Gastroesophageal sphincter (tissue), 3 donors: ENCODE measurements around the gene COL6A1.

Experiments used
- CTCF ChIP-seq, 4 experiments: fragments of 200-600 bp in 2 of 4; fragments of 450-650 bp in 2 of 4; sonication (generic) in 1 of 4; IDR thresholded peaks; one replicate each; pipeline ENCODE4 v1.5.1; 2017 to 2019; ENCODE audit warnings: antibody characterized with exemption in 4 of 4, mild to moderate bottlenecking in 2 of 4, moderate library complexity in 2 of 4
- EP300 ChIP-seq: sonication (generic); formaldehyde crosslinking; IDR thresholded peaks from one replicate; pipeline ENCODE4 v1.6.1; 2017; ENCODE audit warnings: antibody characterized with exemption, mild to moderate bottlenecking
- POLR2A ChIP-seq, 2 donors: fragments of 450-650 bp; IDR thresholded peaks; one replicate each; pipeline ENCODE4 v1.6.1; 2017; ENCODE audit warnings: antibody characterized with exemption in 2 of 2, mild to moderate bottlenecking in 2 of 2, moderate library complexity in 1 of 2
- POLR2AphosphoS5 ChIP-seq: sonication (generic); formaldehyde crosslinking; IDR thresholded peaks from one replicate; pipeline ENCODE4 v1.6.1; 2017; ENCODE audit warnings: antibody characterized with exemption

GRCh38 chr21:46051379-46051770, 69.8 kb downstream of the COL6A1 start:
- TF ChIP-seq CTCF (IDR thresholded peaks at IDR 0.05) (no peak), POLR2AphosphoS5 (no peak), POLR2A (IDR thresholded peaks at IDR 0.05) (no peak), EP300 (no peak)
